ENCODE results near the gene NFIB.

Gene NFIB

GRCh38 chr9:14326264-14326826, 12.4 kb upstream of the NFIB start:
- no peak for DNase-seq (ENCODE audit: insufficient read length, low spot score)
- FAIRE-seq: no peak
- no peak for TF ChIP-seq CTCF (IDR thresholded peaks at IDR 0.05; ENCODE audit: insufficient read depth, missing control alignments)

GRCh38 chr9:14325147-14325546, 11.2 kb upstream of the NFIB start:
- FAIRE-seq (no peak), DNase-seq (ENCODE audit: insufficient read length, low spot score) (no peak)
- no peak for TF ChIP-seq CTCF (IDR thresholded peaks at IDR 0.05; ENCODE audit: insufficient read depth, missing control alignments)

- FAIRE-seq (no peak), DNase-seq (ENCODE audit: insufficient read length, low spot score) (no peak)
- no peak for TF ChIP-seq CTCF (IDR thresholded peaks at IDR 0.05; ENCODE audit: insufficient read depth, missing control alignments)
Observed at GRCh38 chr9:14323985-14324650, 10.2 kb upstream of the NFIB start.

GRCh38 chr9:14323083-14323971, 9.4 kb upstream of the NFIB start:
- FAIRE-seq (no peak), DNase-seq (ENCODE audit: insufficient read length, low spot score) (no peak)
- TF ChIP-seq CTCF (IDR thresholded peaks at IDR 0.05; ENCODE audit: insufficient read depth, missing control alignments): no peak

- TF ChIP-seq CTCF (IDR thresholded peaks at IDR 0.05; ENCODE audit: insufficient read depth, missing control alignments): peak; percentile 5
- DNase-seq (ENCODE audit: insufficient read length, low spot score): peak; percentile 62
- no peak for FAIRE-seq
Observed at GRCh38 chr9:14322211-14323082, 8.5 kb upstream of the NFIB start.

- FAIRE-seq: no peak
- DNase-seq (ENCODE audit: insufficient read length, low spot score): no peak
- no peak for TF ChIP-seq CTCF (IDR thresholded peaks at IDR 0.05; ENCODE audit: insufficient read depth, missing control alignments)
Observed at GRCh38 chr9:14321517-14322130, 7.7 kb upstream of the NFIB start.

Measured in D721Med (cell line).